ENCODE results near the gene KRT23.

Gene KRT23

DNA sequence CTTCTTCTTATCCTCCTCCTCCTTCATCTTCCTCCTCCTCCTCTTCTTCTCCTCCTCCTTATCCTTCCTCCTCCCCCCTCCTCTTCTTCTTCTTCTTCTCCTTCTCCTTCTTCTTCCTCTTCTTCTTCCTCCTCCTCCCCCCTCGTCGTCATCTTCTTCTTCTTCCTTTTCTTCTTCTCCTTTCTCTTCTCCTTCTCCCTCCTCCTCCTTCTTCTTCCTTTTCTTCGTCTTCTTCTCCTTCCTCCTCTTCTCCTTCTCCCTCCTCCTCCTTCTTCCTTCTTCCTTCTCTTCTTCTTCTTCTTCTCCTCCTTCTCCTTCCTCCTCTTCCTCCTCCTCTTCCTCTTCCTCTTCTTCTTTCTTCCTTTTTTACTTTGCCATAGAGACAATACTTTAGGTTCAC lies 5.1 kb upstream of the KRT23 start:
- DNase-seq (ENCODE audit: low read depth), result no peak
- H3K4me3 ChIP-seq (ENCODE audit: low read depth, low read length), result no peak overlapping the region
- TF ChIP-seq, protein P1, sequence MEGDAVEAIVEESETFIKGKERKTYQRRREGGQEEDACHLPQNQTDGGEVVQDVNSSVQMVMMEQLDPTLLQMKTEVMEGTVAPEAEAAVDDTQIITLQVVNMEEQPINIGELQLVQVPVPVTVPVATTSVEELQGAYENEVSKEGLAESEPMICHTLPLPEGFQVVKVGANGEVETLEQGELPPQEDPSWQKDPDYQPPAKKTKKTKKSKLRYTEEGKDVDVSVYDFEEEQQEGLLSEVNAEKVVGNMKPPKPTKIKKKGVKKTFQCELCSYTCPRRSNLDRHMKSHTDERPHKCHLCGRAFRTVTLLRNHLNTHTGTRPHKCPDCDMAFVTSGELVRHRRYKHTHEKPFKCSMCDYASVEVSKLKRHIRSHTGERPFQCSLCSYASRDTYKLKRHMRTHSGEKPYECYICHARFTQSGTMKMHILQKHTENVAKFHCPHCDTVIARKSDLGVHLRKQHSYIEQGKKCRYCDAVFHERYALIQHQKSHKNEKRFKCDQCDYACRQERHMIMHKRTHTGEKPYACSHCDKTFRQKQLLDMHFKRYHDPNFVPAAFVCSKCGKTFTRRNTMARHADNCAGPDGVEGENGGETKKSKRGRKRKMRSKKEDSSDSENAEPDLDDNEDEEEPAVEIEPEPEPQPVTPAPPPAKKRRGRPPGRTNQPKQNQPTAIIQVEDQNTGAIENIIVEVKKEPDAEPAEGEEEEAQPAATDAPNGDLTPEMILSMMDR (IDR thresholded peaks at IDR 0.05; ENCODE audit: low read depth, low read length, missing control alignments), result no peak

DNA sequence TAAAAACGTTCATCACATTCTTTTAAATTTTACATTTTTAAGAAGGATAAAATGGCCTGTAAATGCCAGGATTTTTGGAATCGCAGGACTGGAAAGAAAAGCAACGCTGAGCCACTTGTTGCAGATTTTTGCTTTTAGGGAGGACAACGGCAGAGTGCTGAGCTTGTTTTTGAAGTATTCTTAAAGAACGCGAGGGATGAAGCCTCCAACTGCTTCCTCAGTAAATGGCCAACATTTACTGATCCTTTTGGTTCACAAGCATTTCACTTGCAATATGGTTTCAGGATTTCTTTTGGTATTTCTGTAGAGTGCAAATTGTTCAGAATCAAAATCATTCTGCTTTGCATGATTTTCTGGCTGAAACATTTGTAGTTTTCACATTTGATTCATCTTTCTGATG lies 2.8 kb upstream of the KRT23 start:
- DNase-seq (ENCODE audit: low read depth), result no peak
- TF ChIP-seq, protein P1 (IDR thresholded peaks at IDR 0.05; ENCODE audit: low read depth, low read length, missing control alignments), result no peak
- H3K4me3 ChIP-seq (ENCODE audit: low read depth, low read length), result no peak overlapping the region

DNA sequence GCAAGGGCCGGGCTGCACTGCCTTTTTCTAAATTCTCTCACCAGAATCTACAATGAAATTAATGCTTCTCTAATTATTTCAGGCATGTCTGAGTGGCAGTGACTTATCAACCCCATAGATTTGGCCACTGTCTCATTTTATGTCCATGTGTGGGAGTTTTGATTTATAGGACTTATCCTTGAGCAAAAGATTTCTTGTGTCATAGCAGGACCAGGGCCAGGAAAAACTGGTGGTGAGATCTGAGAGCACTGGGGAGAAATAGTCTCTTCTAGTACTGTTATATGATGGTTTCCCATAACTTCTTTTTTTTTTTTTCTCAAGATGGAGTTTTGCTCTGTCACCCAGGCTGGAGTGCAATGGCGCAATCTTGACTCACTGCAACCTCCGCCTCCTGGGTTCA lies 1.5 kb upstream of the KRT23 start:
- no peak for DNase-seq (ENCODE audit: low read depth)
- no peak overlapping the region for H3K4me3 ChIP-seq (ENCODE audit: low read depth, low read length)
- TF ChIP-seq, protein P1 (IDR thresholded peaks at IDR 0.05; ENCODE audit: low read depth, low read length, missing control alignments), result no peak

DNA sequence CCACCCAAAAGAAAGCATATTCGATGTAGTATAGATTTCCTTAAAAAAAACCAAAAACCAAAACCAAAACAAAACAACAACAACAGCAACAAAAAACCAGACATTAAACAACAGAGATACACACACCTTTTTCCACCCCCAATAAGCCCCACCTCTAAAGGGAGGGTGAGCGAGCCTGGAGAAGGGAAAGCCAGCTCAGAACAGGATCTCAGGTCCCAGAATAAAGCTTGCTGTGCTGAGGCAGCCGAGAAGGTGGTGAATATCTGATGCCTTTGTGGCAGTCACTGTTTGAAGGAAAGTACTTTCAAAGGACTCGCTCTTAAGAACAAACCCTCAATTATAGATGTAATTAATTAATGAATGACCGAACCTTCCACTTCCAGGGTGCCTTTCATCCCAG lies 470 bp downstream of the KRT23 start:
- H3K4me3 ChIP-seq (ENCODE audit: low read depth, low read length), result no peak overlapping the region
- TF ChIP-seq, protein P1 (IDR thresholded peaks at IDR 0.05; ENCODE audit: low read depth, low read length, missing control alignments), result no peak
- DNase-seq (ENCODE audit: low read depth), result no peak

DNA sequence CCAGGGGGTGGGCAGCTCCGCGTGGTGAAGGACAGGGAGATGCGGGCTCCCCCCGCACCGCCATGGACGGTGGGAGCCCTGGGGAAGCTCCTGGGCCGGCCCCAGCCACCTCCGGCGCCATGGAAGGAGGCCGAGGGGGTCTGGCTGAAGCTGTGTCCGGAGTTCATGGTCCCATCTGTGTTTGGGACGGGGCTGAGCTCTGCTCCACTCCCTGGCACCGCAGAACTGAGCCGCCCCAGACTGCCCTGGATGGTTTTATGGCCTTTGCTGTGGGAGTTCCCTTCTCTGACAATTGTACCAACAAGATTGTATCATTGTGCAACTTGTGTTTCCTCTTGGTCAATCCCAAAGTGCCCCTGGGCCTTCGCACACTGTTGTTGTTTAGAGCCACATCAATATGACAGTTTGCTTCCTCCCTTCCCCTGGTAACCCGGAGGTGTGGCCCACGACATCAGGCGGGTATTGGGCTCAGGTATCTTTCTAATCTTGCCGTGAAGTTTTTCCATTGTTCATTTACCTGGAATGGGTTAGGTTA lies 942 bp downstream of the KRT23 start:
- no peak for DNase-seq (ENCODE audit: low read depth)
- TF ChIP-seq, protein P1 (IDR thresholded peaks at IDR 0.05; ENCODE audit: low read depth, low read length, missing control alignments), result no peak
- H3K4me3 ChIP-seq (ENCODE audit: low read depth, low read length), result no peak overlapping the region

DNA sequence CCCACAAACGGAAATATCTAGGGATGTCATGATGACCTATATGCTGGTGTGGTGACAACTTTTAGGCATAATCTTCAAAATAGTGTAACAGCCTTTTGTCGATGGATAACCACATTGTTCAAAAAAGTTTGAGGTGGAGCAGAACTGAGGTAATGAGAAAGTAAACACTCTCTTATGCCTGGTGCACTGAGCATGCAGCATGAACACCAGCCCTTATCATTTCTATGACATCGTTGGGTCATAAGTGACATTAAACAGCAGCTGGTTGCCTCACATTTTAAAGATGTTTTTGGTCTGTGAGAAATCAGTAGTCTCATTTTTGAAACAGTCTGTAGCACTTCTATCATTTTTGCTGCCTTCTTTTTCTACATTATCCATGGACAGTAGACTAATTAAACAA lies 1.8 kb downstream of the KRT23 start:
- TF ChIP-seq, protein P1 (IDR thresholded peaks at IDR 0.05; ENCODE audit: low read depth, low read length, missing control alignments), result no peak
- no peak for DNase-seq (ENCODE audit: low read depth)
- no peak overlapping the region for H3K4me3 ChIP-seq (ENCODE audit: low read depth, low read length)

DNA sequence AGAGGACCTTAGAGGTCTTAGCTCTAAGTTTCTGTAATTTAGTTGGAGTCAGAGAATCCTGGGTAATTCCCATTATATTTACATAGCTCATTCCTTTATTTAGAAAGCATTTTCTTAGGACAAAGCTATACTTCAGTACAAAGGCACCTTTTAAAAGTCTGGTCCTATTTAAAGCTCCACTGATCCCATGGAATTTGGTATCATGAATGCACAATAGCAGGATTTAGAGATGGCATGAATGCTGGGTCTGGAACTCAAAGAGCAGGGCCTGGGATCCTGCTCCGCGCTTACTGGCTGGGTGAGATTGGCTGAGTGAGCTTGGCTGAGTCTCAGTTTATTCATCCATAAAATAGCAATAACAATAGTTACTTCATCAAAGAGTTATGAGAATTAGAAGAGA lies 4.8 kb downstream of the KRT23 start:
- no peak overlapping the region for H3K4me3 ChIP-seq (ENCODE audit: low read depth, low read length)
- no peak for DNase-seq (ENCODE audit: low read depth)
- TF ChIP-seq, protein P1 (IDR thresholded peaks at IDR 0.05; ENCODE audit: low read depth, low read length, missing control alignments), result no peak
